OCI-LY3 (cell line): ENCODE results near the gene F10.

Experiments used
- H2AFZ ChIP-seq: fragments of 200-600, 300-600 bp; shearing (Covaris generic); 2 replicates; pipeline ENCODE4 v1.6.0; 2014; ENCODE audit warnings: antibody characterized with exemption, low read depth, low read length
- H3K27ac ChIP-seq: fragments of 200-600, 300-600 bp; sonication (generic); 2 replicates; pipeline ENCODE4 v1.5.1; 2014; ENCODE audit warnings: mild to moderate bottlenecking, low read length, moderate library complexity, mixed read lengths
- H3K27me3 ChIP-seq: fragments of 200-600, 300-600 bp; sonication (generic); 2 replicates; pipeline ENCODE4 v1.6.1; 2014; ENCODE audit warnings: low read depth, low read length, mixed read lengths
- H3K36me3 ChIP-seq: fragments of 200-600, 300-600 bp; sonication (generic); replicated peaks from 2 replicates; pipeline ENCODE3; 2014; ENCODE audit warnings: low read depth, low read length, mixed read lengths
- H3K4me1 ChIP-seq: fragments of 300-600, 200-600 bp; sonication (generic); 2 replicates; pipeline ENCODE4 v1.6.1; 2014; ENCODE audit warnings: low read length, mixed read lengths
- H3K4me2 ChIP-seq: fragments of 200-600, 300-600 bp; sonication (generic); 2 replicates; pipeline ENCODE4 v1.6.1; 2014; ENCODE audit warnings: low read length, mixed read lengths
- H3K4me3 ChIP-seq: fragments of 300-600, 200-600 bp; sonication (generic); 2 replicates; pipeline ENCODE4 v1.5.1; 2014; ENCODE audit warnings: antibody characterized with exemption, mild to moderate bottlenecking, low read length, moderate library complexity
- H3K79me2 ChIP-seq: fragments of 300-600, 200-600 bp; shearing (Covaris generic); 2 replicates; pipeline ENCODE4 v1.6.1; 2014; ENCODE audit warnings: mild to moderate bottlenecking, low read length, mixed read lengths
- H3K9ac ChIP-seq: fragments of 300-600, 200-600 bp; shearing (Covaris generic); 2 replicates; pipeline ENCODE4 v1.6.0; 2014; ENCODE audit warnings: mild to moderate bottlenecking, low read length, moderate library complexity
- H3K9me3 ChIP-seq: fragments of 200-600, 300-600 bp; shearing (Covaris generic); 2 replicates; pipeline ENCODE4 v1.6.1; 2014; ENCODE audit warnings: low read length, mixed read lengths; ENCODE audit not compliant: insufficient read depth
- H4K20me1 ChIP-seq: fragments of 200-600, 300-600 bp; sonication (generic); 2 replicates; pipeline ENCODE4 v1.6.1; 2016; ENCODE audit warnings: low read length, mixed read lengths; ENCODE audit not compliant: insufficient read depth
- CTCF ChIP-seq: fragments of 200-600, 300-600 bp; sonication (generic); IDR thresholded peaks from 2 replicates; pipeline ENCODE4 v1.5.1; 2014; ENCODE audit warnings: antibody characterized with exemption, low read length, low read depth
- EZH2phosphoT487 ChIP-seq: fragments of 200-600 bp; shearing (Covaris generic); IDR thresholded peaks from 2 replicates; pipeline ENCODE4 v1.6.1; 2018; ENCODE audit warnings: antibody characterized with exemption, mixed run types, low read depth

The F10 gene

GRCh38 chr13:113145496-113145895, 22.9 kb downstream of the F10 start:
- H3K4me3 ChIP-seq = no peak overlapping the region
- no peak overlapping the region for H3K4me2 ChIP-seq
- no peaks in the 10 kb centered on the region for H3K4me1 ChIP-seq
- H3K36me3 ChIP-seq = no peaks in the 10 kb centered on the region
- H3K9me3 ChIP-seq = no peaks in the 10 kb centered on the region; the same call in 1 of the 2 replicates
- no peaks in the 10 kb centered on the region for H4K20me1 ChIP-seq
- H3K79me2 ChIP-seq = no peaks in the 10 kb centered on the region
- H3K27ac ChIP-seq = no peak overlapping the region
- H2AFZ ChIP-seq = no peak overlapping the region
- TF ChIP-seq EZH2phosphoT487 (no peak), CTCF (no peak)
- no peak overlapping the region for H3K9ac ChIP-seq
- peaks cover 8% of the 10 kb centered on the region; the same call in 1 of the 2 replicates for H3K27me3 ChIP-seq

- H3K27ac ChIP-seq = no peak overlapping the region
- H3K36me3 ChIP-seq = no peaks in the 10 kb centered on the region
- H3K27me3 ChIP-seq = peaks cover 8% of the 10 kb centered on the region; the same call in 1 of the 2 replicates
- H3K4me2 ChIP-seq = no peak overlapping the region
- H3K9ac ChIP-seq = no peak overlapping the region
- H4K20me1 ChIP-seq = no peaks in the 10 kb centered on the region
- no peaks in the 10 kb centered on the region for H3K4me1 ChIP-seq
- no peak overlapping the region for H3K4me3 ChIP-seq
- H3K9me3 ChIP-seq = no peaks in the 10 kb centered on the region; the same call in 1 of the 2 replicates
- TF ChIP-seq CTCF = no peak
- no peak for TF ChIP-seq EZH2phosphoT487
- no peaks in the 10 kb centered on the region for H3K79me2 ChIP-seq
- H2AFZ ChIP-seq = no peak overlapping the region
Measured at GRCh38 chr13:113145911-113146598, 23.5 kb downstream of the F10 start.

- Histone ChIP-seq H3K4me1 (no peaks in the 10 kb centered on the region), H3K9me3 (no peaks in the 10 kb centered on the region; the same call in 1 of the 2 replicates), H3K27ac (no peak overlapping the region), H4K20me1 (no peaks in the 10 kb centered on the region), H3K27me3 (peaks cover 8% of the 10 kb centered on the region; the same call in 1 of the 2 replicates), H3K4me2 (no peak overlapping the region), H3K4me3 (no peak overlapping the region), H3K9ac (no peak overlapping the region), H2AFZ (no peak overlapping the region), H3K79me2 (no peaks in the 10 kb centered on the region), H3K36me3 (no peaks in the 10 kb centered on the region)
- TF ChIP-seq CTCF (no peak), EZH2phosphoT487 (no peak)
Measured at GRCh38 chr13:113146750-113147149, 24.2 kb downstream of the F10 start.

GRCh38 chr13:113147206-113147605, 24.6 kb downstream of the F10 start:
- Histone ChIP-seq H2AFZ (no peak overlapping the region), H3K4me1 (no peaks in the 10 kb centered on the region), H3K9ac (no peak overlapping the region), H3K9me3 (no peaks in the 10 kb centered on the region; the same call in 1 of the 2 replicates), H4K20me1 (no peaks in the 10 kb centered on the region), H3K4me3 (no peak overlapping the region), H3K4me2 (no peak overlapping the region), H3K27ac (no peak overlapping the region), H3K27me3 (peaks cover 8% of the 10 kb centered on the region; the same call in 1 of the 2 replicates), H3K36me3 (no peaks in the 10 kb centered on the region), H3K79me2 (no peaks in the 10 kb centered on the region)
- no peak for TF ChIP-seq CTCF
- TF ChIP-seq EZH2phosphoT487 = no peak
